CD8-positive, alpha-beta memory T cell (primary cell): ENCODE results near the gene ZNF526. TPM values are rescaled to one million over a fixed set of nuclear protein-coding genes. Genes with fewer than 3 reads are reported as not detected.
"Not testable (repeated sequence)": the region's sequence is repeated elsewhere in the genome, so short reads cannot be mapped to it uniquely, and the experiment has no call there.

ENCODE experiments used
- CTCF ChIA-PET: fragments of 350-600 bp; sonication (Branson Sonifier 250); formaldehyde crosslinking; loops from one replicate; lab custom pipeline; 2021; ENCODE audit warnings: antibody characterized with exemption; lab: Charles Lee
- POLR2A ChIA-PET: fragments of 350-600 bp; sonication (Branson Sonifier 250); formaldehyde crosslinking; loops from one replicate; lab custom pipeline; 2021; ENCODE audit warnings: antibody characterized with exemption; lab: Charles Lee
- DNase-seq, 5 donors: peaks; one replicate each; pipeline versions ENCODE4 v3.0.0 to v3.0.0-alpha.2; 2020 to 2022; ENCODE audit warnings: mixed read lengths in 1 of 5
- H3K27ac ChIP-seq: one replicate; pipeline ENCODE4 v1.7.0; 2013; ENCODE audit warnings: low read depth, mild to moderate bottlenecking, low read length, moderate library complexity
- H3K27me3 ChIP-seq: 2 replicates; pipeline ENCODE4 v1.7.0; 2013; ENCODE audit warnings: low read length, mild to moderate bottlenecking; ENCODE audit not compliant: insufficient read depth, poor library complexity, severe bottlenecking
- H3K36me3 ChIP-seq: 2 replicates; pipeline ENCODE4 v1.7.0; 2013; ENCODE audit warnings: mild to moderate bottlenecking, low read length, moderate library complexity; ENCODE audit not compliant: insufficient read depth
- H3K4me1 ChIP-seq: 2 replicates; pipeline ENCODE4 v1.7.0; 2013; ENCODE audit warnings: mild to moderate bottlenecking, low read length, moderate library complexity; ENCODE audit not compliant: insufficient read depth
- H3K4me3 ChIP-seq: 2 replicates; pipeline ENCODE4 v1.7.0; 2013; ENCODE audit warnings: mild to moderate bottlenecking, low read length
- H3K9me3 ChIP-seq: 2 replicates; pipeline ENCODE4 v1.7.0; 2013; ENCODE audit warnings: mild to moderate bottlenecking, low read length
- H3K27ac Mint-ChIP-seq, 8 donors: one replicate each; pipeline ENCODE4 v1.8.0; 2020 to 2021; ENCODE audit warnings: mixed read lengths in 8 of 8, mild to moderate bottlenecking in 6 of 8, inconsistent platforms in 3 of 8, moderate library complexity in 3 of 8
- H3K27me3 Mint-ChIP-seq, 2 donors: one replicate each; pipeline ENCODE4 v1.8.0; 2020 to 2021; ENCODE audit warnings: mixed read lengths in 2 of 2, mild to moderate bottlenecking in 1 of 2, moderate library complexity in 1 of 2
- H3K36me3 Mint-ChIP-seq, 3 donors: one replicate each; pipeline ENCODE4 v1.8.0; 2020 to 2021; ENCODE audit warnings: mixed read lengths in 3 of 3, inconsistent platforms in 1 of 3, mild to moderate bottlenecking in 1 of 3
- H3K4me1 Mint-ChIP-seq, 3 donors: one replicate each; pipeline ENCODE4 v1.8.0; 2020 to 2021; ENCODE audit warnings: mixed read lengths in 3 of 3, inconsistent platforms in 1 of 3, mild to moderate bottlenecking in 1 of 3
- H3K4me3 Mint-ChIP-seq, 7 donors: one replicate each; pipeline ENCODE4 v1.8.0; 2020 to 2021; ENCODE audit warnings: mixed read lengths in 7 of 7, mild to moderate bottlenecking in 6 of 7, moderate library complexity in 4 of 7, inconsistent platforms in 2 of 7
- H3K9me3 Mint-ChIP-seq, 5 donors: one replicate each; pipeline ENCODE4 v1.8.0; 2020 to 2022; ENCODE audit warnings: mixed read lengths in 5 of 5, mild to moderate bottlenecking in 3 of 5, moderate library complexity in 2 of 5, inconsistent platforms in 1 of 5
- polyA plus RNA-seq: library from polyadenylated mRNA; unstranded; fragments of 300-500 nt; fragmentation: Illumina TruSeq; gene quantifications from one replicate; pipeline ENCODE4 v1.2.3, GENCODE V29; 2021
- total RNA-seq, 2 experiments: library from RNA; stranded (reverse); gene quantifications; one replicate each; pipeline ENCODE4 v1.2.3, GENCODE V29; 2021

Gene ZNF526
- total and polyA plus RNA-seq, 3 experiments from 2014 or later = 9.0 to 20.5 (median 18.4) TPM

DNA sequence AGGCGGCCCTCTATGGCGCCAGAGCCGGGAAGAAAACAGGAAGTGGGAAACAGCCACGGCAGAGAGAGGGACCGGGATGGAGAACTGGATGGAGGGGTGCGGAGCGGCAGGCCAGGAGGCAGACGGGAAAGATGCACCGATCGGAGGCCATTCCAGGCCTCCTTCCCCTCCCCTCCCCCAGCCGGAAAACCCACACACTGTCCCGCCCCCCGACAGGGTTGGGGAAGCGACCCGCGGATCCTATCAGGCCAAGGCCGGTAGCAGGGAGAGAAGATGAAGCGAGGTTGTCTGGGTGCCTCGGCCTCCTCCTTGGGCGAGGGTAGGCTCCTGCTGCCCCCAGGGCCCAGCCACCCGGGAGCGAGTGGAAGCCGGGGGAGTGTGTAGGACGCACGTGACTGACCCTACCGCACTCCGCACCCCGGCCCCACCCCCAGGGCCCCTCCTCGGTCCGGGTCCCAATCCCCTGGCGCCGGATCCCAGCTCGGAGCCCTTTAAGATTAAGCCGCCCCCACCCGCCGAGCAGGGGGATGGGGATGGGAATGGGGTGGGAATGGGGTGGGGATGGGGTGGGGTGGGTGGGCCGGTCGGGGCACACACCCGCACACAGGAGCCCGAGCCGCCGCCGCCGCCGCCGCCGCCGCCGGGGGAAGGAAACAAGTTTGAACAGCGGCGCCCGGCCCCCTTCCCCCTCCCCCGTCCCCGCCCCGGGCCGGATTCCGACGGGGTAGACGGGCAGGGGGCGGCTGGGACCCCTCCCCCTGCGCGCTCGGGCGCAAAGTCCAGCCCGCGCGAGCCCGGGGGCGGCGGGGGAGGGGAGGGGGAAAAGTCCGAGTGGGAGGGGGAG, 33.4 kb downstream of the ZNF526 start:
- peak overlapping the region; percentile 90 for H3K4me3 ChIP-seq
- ChIA-PET CTCF (interaction anchor here (1.0 kb wide), 1 partner anchor 9 kb away, joined by 3 read pairs; no protein-coding TSS in a partner anchor), POLR2A (interaction anchor here (1.0 kb wide), 1 partner anchor 11 kb away, joined by 5 read pairs; the partner anchor contains the start of gene GSK3A)
- peaks cover 24 to 41% (median 27%) of the 10 kb centered on the region in 3 donors for H3K4me1 Mint-ChIP-seq
- H3K27me3 ChIP-seq = no peaks in the 10 kb centered on the region
- peaks cover 36% of the 10 kb centered on the region for H3K4me1 ChIP-seq
- H3K27me3 Mint-ChIP-seq = peaks cover 0 to 9% of the 10 kb centered on the region in 2 donors
- peak overlapping the region; percentile 83 to 97 (median 92) for H3K4me3 Mint-ChIP-seq
- peak overlapping the region; percentile 81 to 98 (median 94) for H3K27ac Mint-ChIP-seq
- no peaks in the 10 kb centered on the region for H3K9me3 ChIP-seq
- peak; percentile 50 to 77 (median 61) for DNase-seq
- H3K36me3 ChIP-seq = no peaks in the 10 kb centered on the region
- H3K36me3 Mint-ChIP-seq = peaks cover 0 to 13% (median 0%) of the 10 kb centered on the region in 3 donors
- peak overlapping the region; percentile 96 for H3K27ac ChIP-seq
- H3K9me3 Mint-ChIP-seq = peaks cover 0 to 1% (median 0%) of the 10 kb centered on the region in 5 donors

DNA sequence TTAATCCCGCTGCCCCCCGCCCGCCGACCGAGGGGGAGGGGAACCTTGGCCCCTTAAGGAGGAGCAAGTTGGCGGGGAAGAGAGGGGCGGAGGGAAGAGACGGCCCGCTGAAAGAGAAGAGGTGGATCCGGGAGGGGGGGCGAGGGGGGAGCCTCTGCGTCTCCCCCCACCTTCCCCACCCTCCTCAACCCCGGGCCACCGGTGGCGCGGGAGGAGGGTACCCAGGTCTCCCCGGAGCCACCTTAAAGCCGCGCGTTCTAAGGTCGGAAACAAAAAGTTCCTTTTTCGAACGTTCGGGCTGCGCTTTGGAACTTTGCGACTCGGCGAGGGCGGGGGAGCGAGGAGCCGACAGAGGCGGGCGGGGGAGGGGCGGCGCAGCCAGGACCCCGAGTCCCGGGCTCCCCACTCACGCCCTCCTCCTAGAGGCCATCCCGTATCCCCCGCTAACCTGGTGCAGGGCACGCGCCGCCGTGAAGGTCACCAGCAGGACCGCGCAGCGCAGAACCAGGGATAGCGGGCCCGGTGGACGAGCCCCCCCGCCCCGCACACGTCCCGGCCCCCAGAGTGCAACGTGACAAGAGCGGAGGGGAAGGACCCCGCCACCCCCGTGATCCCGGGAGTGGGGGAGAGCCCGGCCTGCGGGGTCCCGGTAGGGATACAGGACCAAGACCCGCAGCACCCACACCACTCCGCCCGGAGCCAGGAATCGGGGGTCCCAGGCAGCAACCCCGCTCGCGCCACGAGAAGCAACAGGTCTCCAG, 34.2 kb downstream of the ZNF526 start:
- DNase-seq = peak; percentile 67 to 87 (median 76)
- CTCF ChIA-PET = no interaction called here
- peaks cover 0 to 1% (median 0%) of the 10 kb centered on the region in 5 donors for H3K9me3 Mint-ChIP-seq
- peak overlapping the region; percentile 96 for H3K27ac ChIP-seq
- H3K4me1 ChIP-seq = peaks cover 36% of the 10 kb centered on the region
- H3K27me3 ChIP-seq = no peaks in the 10 kb centered on the region
- H3K27ac Mint-ChIP-seq = peak overlapping the region in 7 of 8 donors; percentile 40 to 91 (median 74)
- peak overlapping the region; percentile 90 for H3K4me3 ChIP-seq
- H3K4me1 Mint-ChIP-seq = peaks cover 24 to 41% (median 27%) of the 10 kb centered on the region in 3 donors
- no peaks in the 10 kb centered on the region for H3K9me3 ChIP-seq
- H3K27me3 Mint-ChIP-seq = peaks cover 0 to 9% of the 10 kb centered on the region in 2 donors
- H3K4me3 Mint-ChIP-seq = peak overlapping the region; percentile 73 to 94 (median 81)
- POLR2A ChIA-PET = no interaction called here
- H3K36me3 ChIP-seq = no peaks in the 10 kb centered on the region
- peaks cover 0 to 9% (median 0%) of the 10 kb centered on the region in 3 donors for H3K36me3 Mint-ChIP-seq

- ChIA-PET POLR2A (interaction anchor here (0.8 to 1.0 kb wide), 2 partner anchors 8 to 12 kb away, joined by 4 to 6 read pairs; no protein-coding TSS in a partner anchor), CTCF (interaction anchor here (0.9 to 1.5 kb wide), 5 partner anchors 10 to 123 kb away, joined by 3 to 5 read pairs (median 4); partner anchors contain the start of gene POU2F2)
- peak within 1 kb of the TSS; percentile 90 for H3K4me3 ChIP-seq
- H3K4me1 ChIP-seq = peaks cover 36% of the 10 kb centered on the region
- Mint-ChIP-seq H3K27ac (peak within 1 kb of the TSS; percentile 54 to 91 (median 80)), H3K4me3 (peak within 1 kb of the TSS; percentile 73 to 94 (median 81)), H3K27me3 (peaks cover 0 to 9% of the 10 kb centered on the region in 2 donors), H3K9me3 (peaks cover 0 to 1% (median 0%) of the 10 kb centered on the region in 5 donors), H3K36me3 (peaks cover 0 to 3% (median 0%) of the 10 kb centered on the region in 3 donors), H3K4me1 (peaks cover 24 to 37% (median 27%) of the 10 kb centered on the region in 3 donors)
- no peaks in the 10 kb centered on the region for H3K27me3 ChIP-seq
- no peaks in the 10 kb centered on the region for H3K36me3 ChIP-seq
- no peaks in the 10 kb centered on the region for H3K9me3 ChIP-seq
- peak; percentile 90 to 96 (median 93) for DNase-seq
- H3K27ac ChIP-seq = peak within 1 kb of the TSS; percentile 96
Observed at GRCh38 chr19:42254850-42255765, 35.0 kb downstream of the ZNF526 start, which contains the start of gene ERF. ERF (minus strand) TSS chr19:42255128; CDS start chr19:42254999, 129 bp downstream.

DNA sequence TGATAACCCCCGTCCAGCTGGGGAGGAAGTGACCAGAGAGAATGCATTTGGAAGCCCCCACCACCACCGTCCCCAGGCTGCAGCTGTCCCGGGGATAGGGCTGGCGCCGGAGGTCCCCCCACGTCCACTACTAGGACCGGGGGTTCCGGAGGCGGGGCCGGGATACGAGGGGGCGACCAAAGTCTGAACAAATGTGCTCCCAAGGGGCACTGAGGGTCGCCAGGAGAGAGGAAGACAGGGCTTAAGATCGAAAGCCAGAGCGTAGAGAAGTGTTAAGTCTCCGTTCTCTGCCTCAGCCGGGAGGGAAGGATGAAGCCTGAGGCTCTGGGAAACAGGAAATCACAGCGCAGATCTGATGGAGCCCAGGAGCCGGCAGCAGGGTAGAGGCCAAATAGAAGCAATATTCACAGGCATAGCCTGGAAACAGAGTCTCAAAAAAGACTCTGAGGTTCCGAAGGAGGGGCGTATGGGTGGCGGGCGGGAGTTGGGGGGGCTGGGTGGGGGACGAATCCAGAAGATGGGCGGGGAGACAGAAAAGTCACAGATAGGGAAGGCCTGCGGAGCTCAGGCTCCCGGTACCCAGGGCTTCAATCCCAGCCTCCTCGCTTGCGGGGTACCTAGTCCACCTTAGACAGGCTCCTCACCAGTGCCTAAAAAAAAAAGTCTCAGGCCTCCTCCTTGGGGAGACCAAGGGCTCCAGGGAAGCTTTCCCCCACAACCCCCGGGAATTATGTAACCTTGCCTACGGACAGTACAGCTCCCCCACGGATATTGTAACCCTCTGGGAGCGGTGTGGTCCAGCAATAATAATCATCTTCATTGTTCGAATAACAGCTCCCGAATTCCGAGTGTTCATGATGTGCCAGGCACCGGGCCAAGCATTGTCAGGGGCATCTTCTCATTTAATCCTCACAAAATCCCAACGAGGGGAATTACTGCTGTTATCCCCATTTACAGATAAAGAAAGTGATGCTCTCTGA, 35.9 kb downstream of the ZNF526 start:
- POLR2A ChIA-PET = interaction anchor here (0.6 to 1.0 kb wide), 3 partner anchors 13 to 141 kb away, joined by 3 to 4 read pairs (median 3); no protein-coding TSS in a partner anchor
- Mint-ChIP-seq H3K4me3 (peak overlapping the region; percentile 67 to 94 (median 81)), H3K27ac (peak overlapping the region; percentile 40 to 91 (median 80)), H3K4me1 (peaks cover 21 to 29% (median 27%) of the 10 kb centered on the region in 3 donors), H3K9me3 (peaks cover 0 to 1% (median 0%) of the 10 kb centered on the region in 5 donors), H3K27me3 (peaks cover 0 to 9% of the 10 kb centered on the region in 2 donors), H3K36me3 (peaks cover 0 to 2% (median 0%) of the 10 kb centered on the region in 3 donors)
- H3K27me3 ChIP-seq = no peaks in the 10 kb centered on the region
- CTCF ChIA-PET = interaction anchor here (0.8 to 1.5 kb wide), 6 partner anchors 11 to 124 kb away, joined by 3 to 5 read pairs (median 4); partner anchors contain the start of gene POU2F2
- no peaks in the 10 kb centered on the region for H3K9me3 ChIP-seq
- H3K36me3 ChIP-seq = no peaks in the 10 kb centered on the region
- peak in 1 of 5 donors; percentile 50 for DNase-seq
- H3K4me3 ChIP-seq = peak overlapping the region; percentile 66
- peaks cover 27% of the 10 kb centered on the region for H3K4me1 ChIP-seq
- H3K27ac ChIP-seq = peak overlapping the region; percentile 57

- POLR2A ChIA-PET = interaction anchor here (0.7 to 1.4 kb wide), 2 partner anchors 13 to 1128 kb away, joined by 4 to 5 read pairs; no protein-coding TSS in a partner anchor
Observed at GRCh38 chr19:42257842-42258241, 37.7 kb downstream of the ZNF526 start.

GRCh38 chr19:42261763-42262162, 41.7 kb downstream of the ZNF526 start:
- no peaks in the 10 kb centered on the region for H3K36me3 Mint-ChIP-seq
- CTCF ChIA-PET = interaction anchor here (1.3 kb wide), 1 partner anchor 151 kb away, joined by 3 read pairs; no protein-coding TSS in a partner anchor

More at GRCh38 chr19:42257842-42258241, 37.7 kb downstream of the ZNF526 start:
- H3K36me3 ChIP-seq, DNase-seq, H3K27me3 Mint-ChIP-seq, H3K36me3 Mint-ChIP-seq, H3K9me3 ChIP-seq, H3K4me3 Mint-ChIP-seq, H3K9me3 Mint-ChIP-seq, H3K27me3 ChIP-seq, H3K27ac ChIP-seq, H3K4me3 ChIP-seq: not testable (repeated sequence)
- CTCF ChIA-PET = interaction anchor here (1.2 kb wide), 1 partner anchor 73 kb away, joined by 4 read pairs; no protein-coding TSS in a partner anchor
- peaks cover 12% of the 10 kb centered on the region for H3K4me1 ChIP-seq
- Mint-ChIP-seq H3K4me1 (peaks cover 9 to 14% (median 13%) of the 10 kb centered on the region in 3 donors), H3K27ac (peak overlapping the region in 1 of 8 donors; percentile 30)

More at GRCh38 chr19:42261763-42262162, 41.7 kb downstream of the ZNF526 start:
- H3K9me3 Mint-ChIP-seq = no peaks in the 10 kb centered on the region
- H3K4me1 ChIP-seq = no peaks in the 10 kb centered on the region
- peak overlapping the region in 1 of 8 donors; percentile 44 for H3K27ac Mint-ChIP-seq
- H3K27me3 Mint-ChIP-seq = peaks cover 0 to 4% of the 10 kb centered on the region in 2 donors
- H3K9me3 ChIP-seq = no peaks in the 10 kb centered on the region
- H3K36me3 ChIP-seq = no peaks in the 10 kb centered on the region
- no peak for DNase-seq
- H3K27ac ChIP-seq = no peak overlapping the region
- no peaks in the 10 kb centered on the region for H3K27me3 ChIP-seq
- no peak overlapping the region for H3K4me3 ChIP-seq
- POLR2A ChIA-PET = no interaction called here
- peak overlapping the region in 1 of 7 donors; percentile 34 for H3K4me3 Mint-ChIP-seq
- peaks cover 0 to 2% (median 1%) of the 10 kb centered on the region in 3 donors for H3K4me1 Mint-ChIP-seq
